ENCODE measurements around the gene KIAA0930.

The KIAA0930 gene

DNA sequence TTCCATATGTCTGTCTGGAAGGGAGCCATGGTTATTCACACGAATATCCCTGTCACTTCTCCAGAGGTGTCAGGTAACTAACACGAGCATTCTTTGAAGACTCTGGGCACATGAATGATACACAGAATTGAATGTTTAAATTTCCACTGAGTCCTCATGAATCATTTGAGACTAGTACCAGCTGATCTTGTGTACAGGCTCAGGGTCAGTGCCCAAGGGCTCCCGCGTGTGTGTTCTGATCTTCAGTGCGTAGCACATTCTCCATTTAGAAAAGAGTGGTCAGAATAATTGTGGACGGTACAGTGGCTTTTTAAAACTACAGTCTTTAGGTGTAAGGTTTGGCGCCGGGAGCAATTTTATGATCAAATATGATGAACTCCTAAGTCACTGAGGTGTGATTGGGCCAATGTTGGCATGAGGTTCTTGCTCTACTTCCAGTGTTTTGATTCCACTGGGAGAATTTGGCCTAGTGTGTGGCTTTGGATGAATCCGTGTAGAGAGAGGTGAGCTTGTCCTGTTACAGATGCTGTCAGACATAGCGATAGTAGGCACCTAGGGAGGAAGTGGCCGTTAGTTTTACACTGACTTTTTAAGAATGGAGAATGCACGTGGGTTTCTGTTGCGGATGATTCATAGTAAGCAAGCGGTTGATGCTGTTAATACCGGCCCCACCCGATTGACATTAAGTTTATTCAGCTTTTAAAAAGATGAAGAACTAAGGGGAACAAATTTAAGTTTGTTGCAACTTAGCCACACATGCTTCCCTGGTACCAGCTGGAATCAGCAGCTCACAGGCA, 54.8 kb downstream of the KIAA0930 start:
- no peak for DNase-seq

DNA sequence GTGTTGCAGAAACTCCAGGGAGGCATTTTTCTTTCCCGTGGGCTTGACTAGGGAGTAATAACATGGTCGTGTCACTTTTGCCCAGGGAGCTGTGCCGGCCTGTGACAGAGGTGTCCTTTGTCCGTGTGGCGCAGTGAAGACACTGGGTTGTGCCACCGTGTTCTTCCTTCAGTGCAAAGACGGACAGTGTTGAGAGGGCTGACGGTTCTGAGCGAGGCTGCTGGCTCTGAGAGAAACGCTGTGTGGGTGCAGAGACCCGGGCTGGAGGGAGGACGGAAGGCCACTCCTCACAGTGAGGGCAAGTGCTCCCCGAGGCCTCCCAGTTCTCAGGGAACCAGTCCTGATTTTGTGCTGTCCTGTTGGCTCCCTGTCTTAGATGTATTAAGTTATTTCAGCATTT, 56.7 kb downstream of the KIAA0930 start:
- no peak for DNase-seq

DNA sequence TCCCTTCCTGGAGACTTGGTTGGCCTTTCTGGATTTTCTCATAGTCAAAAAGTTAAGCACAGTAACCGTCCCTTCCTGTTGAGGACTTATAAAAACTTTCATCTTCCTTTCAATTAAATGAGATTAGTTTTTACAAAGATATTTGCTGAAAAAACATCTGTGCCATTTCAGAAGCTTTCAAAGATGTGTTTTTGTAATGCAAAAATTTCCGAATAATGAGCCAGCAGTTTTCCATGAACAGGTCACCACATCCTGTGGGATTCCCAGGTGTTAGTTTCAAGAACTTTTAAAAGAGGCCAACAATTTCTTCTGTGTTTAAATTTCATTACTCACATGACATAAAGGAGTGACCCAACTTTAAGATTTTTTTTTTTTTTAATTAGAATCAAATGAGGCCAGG, 58.9 kb downstream of the KIAA0930 start:
- DNase-seq = no peak

DNA sequence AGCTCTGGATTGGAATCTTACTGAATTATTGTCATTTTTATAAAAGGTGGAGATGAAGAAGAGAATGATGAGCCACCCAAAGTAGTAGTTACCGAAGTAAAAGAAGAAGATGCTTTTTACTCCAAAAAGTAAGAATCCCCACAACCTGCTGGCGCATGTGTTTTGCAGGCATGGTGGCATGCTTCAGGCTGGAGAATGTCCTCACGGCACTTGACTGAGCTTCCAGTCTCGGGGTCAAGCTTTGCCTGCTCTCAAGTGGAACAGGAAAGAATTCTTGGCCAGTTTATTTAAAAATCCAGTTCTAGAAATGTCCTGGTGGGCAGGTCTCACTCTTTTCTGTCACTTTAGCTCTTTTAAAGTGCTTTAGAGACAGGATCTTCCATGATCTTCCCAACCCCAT, 59.5 kb downstream of the KIAA0930 start:
- no peak for DNase-seq

DNA sequence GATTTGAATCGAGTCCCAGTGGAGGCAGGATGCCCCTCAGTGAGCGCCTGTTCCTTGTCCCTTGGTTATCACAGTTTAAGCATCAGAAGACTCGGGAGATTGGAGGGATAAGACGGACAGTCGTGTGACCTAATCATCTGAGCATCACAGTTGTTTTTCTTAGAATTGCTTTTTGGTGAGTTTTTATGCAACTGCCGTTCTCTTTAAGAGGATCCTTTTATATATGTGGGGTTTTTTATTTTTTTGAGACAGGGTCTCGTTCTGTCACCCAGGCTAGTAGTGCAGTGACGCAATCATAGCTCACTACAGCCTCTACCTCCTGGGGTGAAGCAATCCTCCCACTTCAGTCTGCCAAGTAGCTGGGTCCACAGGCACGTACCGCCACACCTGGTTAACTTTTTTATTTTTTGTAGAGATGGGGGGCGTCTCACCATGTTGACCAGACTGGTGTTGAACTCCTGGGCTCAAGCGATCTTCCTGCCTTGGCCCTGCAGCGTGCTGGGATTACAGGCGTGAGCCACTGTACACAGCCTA, 60.5 kb downstream of the KIAA0930 start:
- DNase-seq = no peak

DNA sequence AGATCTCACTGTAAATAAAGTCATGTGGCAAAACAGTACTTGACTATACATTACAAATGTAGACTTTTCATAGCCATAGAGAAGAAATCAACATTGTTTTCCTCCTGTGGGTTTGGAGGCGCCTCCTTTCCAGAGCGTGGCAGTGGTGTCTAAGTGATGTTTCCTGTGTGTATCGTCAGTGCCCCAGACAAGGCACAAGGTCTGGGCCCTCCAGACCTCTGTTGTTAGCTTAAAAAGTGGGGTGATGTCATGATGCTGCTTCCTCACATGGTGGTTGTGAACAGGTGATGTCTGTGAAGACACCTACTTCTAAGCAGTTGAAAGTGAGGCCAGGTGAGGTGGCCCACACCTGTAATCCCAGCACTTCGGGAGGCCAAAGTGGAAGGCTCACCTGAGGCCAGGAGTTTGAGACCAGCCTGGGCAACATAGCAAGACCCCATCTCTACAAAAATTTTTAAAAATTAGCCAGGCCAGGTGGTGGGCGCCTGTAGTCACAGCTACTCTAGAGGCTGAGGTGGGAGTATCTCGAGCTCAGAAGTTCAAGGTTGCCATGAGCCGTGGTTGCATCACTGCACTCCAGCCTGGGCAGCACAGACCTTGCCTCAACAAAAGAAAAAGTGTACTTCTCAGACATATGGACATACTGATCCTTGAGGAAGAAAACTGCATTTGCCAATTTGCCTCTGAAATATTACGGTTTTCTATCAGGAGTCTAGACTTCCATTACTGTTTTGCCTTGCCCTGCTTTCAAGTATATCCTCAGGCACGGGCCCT, 61.2 kb downstream of the KIAA0930 start:
- DNase-seq = no peak

DNA sequence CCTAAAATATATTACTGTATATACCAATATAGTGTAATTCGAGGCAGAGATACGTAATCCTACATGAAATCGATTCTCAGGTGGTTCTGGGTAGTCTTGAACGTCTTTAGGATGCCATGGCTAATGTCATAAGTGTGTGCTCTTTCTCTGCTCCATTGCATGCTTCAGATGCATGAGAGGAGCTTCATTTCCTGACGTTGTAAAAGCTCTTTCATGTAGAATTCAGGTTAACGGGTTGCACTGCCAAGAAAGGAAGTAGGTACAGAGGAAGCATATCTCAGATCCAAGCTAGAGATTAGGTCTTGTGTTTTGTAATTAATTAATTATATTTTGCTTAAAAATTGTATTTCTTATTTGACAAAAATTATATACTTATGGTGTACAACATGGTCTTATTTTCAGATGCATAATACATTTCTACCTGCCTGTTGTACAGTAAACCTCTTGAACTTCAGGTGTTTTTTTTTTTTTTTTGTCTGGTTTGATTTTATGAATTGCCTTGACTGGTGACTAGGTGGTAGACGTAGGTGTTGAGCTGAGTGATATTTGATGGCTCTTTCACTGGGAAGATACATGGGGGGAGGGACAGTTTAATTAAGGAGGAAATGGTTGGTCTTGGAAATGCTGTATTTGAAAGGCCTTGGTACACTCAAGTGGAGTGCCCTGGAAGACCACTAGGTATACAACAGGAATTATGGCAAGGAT, 67.7 kb downstream of the KIAA0930 start:
- no peak for DNase-seq

DNA sequence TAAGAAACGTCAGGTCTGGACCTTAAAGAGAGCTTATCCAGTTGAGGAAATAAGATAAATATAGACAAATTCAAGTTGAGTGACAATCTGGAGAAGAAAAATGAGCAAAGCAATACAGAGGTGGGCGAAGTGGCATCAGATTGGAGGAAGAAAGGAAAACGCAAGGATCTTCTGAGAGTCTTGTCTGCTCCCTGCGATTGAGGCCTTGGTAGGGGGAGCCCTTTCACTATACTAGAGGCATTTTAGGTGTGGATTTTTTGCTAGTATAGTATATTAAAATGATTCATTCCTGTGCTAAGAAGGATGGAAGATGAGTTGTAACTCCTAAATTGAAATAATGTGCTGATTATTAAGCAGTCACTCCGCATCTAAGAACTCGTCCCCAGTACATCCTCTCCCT, 68.9 kb downstream of the KIAA0930 start:
- DNase-seq = no peak

DNA sequence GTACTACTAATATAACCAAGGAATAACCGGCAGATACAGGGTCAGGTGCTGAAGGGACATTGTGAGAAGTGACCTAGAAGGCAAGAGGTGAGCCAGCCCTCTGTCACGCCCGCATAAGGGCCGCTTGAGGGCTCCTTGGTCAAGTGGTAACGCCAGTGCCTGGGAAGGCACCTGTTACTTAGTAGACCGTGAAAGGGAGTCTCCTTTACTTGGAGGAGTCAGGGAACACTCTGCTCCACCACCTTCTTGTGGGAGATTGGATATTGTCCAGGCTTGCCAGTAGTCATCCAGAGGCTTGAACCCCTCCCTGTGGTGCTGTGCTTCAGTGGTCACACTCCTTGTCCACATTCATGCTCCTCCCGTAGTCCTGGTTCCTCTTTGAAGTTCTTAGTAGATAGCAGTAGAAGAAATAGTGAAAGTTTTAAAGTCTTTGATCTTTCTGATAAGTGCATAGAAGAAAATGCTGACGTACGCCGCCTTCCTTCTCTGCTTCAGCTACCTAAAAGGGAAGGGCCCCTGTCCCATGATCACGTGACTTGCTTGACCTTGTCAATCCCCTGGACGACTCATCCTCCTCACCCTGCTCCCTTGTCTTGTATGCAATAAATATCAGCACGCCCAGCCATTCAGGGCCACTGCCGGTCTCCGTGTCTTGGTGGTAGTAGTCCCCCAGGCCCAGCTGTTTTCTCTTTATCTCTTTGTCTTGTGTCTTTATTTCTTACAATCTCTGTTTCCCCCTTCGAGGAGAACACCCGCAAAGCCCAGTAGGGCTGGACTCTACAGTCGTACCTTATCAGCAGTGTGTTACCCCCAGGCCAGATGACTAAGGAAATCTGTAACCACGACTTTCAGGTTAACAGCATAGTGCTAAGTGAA, 70.9 kb downstream of the KIAA0930 start:
- no peak for DNase-seq

DNA sequence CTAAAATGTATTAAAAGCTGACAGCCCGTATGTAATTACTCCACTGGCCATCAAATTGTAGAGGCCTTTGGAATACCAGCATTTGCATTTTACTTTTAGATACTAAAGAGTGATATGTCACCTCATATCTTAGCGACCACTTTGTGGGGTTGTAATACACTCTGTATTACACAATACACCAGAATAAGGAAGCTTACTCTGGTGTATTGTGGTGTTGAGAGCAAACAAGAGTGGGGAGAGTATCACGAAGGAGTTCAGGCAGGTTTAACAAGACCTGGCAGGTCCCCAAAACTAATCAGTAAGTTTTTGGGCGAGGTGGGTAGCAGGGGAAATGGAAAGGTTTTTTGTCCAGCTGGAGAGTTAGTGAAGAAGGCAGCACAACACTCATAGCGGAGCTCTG, 73.8 kb downstream of the KIAA0930 start:
- DNase-seq = no peak

DNA sequence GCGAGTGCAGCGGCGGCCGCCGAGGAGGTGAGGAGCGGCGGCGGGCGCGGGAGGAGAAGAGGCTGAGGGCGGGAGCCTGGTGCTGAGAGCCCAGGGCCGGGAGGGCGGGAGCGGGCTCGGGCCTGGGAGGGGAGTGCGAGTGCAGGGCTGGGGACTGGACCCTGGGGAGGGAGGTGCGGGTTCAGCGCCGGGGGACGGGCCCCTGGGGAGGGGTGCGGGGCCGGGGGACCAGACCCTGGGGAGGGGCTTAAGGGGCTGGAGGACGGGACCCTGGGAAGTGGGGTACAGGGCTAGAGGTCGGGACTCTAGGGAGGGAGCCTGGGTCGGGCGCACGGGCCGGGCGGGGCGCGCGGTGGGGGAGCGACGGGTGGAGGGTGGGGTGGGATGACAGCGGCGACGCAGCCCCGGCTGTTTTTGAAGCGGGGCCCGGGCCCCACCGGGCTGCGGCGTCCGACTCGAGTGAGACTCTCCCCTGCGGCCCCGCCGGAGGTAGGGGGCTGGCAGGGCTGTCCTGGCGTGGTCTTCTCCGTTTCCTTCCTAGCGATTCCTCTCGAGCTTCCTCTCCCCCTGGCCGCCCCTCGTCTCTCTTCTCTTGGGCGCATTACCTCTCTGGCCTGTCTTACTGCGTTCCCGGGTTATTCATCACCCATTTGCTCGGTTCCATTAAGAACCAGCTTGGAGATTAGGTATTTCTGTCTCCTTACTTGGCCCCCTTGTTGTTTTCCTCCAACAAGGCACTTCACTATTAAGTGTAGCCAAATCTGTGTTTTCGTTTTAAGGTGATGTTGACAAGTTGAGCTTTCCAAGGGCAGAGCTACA, 76.2 kb downstream of the KIAA0930 start:
- DNase-seq = peak in 21 of 58 donors; percentile 9 to 60 (median 40)

DNA sequence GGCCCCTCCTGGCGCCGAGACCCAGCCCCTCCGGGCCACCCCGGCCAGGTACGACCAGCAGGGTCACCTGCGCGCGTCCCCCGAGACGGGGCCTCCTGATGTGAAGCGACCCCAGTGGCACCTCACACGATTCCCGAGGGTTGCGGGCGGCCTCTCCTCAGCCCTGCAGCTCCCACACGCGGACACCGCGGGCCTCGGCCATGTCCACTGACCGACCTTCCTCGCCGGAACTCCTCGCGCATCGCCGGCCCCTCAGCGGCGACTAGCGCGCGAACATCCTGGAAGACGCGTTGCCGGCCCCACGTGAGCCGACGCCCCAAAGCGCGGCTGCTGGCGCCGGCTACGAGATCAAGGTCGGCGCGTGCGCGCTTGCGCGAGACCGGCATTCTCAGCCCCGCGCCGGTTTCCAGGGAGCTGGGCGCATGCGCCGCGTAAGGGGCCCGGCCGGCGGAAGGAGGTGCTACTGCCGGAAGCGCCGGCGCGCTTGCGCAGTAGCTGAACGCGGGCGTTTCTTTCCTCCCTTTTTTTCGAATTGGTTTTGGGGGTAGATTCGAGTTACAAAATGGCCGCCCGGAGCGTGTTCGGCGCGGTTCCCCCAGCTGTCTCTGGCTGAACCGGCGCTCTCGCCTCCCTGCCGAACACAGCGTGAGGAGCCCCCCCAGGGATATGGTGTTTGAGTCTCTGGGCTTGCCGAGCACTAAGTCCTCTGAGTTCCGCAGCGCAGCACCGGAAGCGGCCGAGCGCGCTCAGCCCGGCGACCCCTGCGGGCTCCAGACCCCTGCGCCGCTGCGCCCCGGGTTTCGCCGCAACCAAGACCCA, 77.0 kb downstream of the KIAA0930 start, which contains the start of gene NUP50:
NUP50 (plus strand) TSS at position 475 of the 819 bp plus-strand sequence. CDS start 4,253 bp downstream, outside the sequence.
- DNase-seq = peak in 57 of 58 donors; percentile 27 to 94 (median 86)

DNA sequence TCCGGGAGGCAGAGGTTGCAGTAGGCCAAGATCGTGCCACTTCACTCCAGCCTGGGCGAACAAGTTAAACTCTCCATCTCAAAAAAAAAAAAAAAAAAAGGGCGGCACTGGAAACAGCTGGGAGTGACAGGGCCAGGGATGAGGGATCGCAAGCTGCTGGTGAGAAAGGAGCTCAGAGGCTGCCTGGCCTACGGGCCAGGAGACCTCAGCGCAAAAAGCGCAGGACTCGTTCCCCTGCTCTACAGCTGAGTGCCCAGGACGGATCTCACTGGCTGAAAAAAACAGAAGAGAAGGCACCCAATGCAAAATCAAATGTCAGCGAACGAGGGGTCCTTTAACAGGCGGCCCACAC, 77.6 kb downstream of the KIAA0930 start:
- peak in 4 of 58 donors; percentile 50 to 66 (median 54) for DNase-seq

DNA sequence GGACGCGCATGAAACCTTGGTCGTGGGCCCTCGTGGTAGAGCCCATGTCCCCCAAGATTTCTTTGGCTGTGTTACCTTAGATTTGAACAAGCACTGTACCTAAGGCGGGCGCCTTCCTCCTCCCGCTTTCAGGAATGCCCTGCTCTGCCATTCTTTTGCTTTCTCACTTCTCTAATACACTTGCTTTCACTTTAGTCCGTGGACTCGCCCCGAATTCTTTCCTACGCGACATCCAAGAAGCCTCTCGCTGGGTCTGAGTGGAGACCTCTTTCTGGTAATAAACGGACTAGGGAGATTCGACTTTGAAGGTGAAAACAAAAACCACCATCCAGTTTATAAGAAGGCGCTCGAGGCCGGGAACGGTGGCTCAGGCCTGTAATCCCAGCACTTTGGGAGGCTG, 78.2 kb downstream of the KIAA0930 start:
- no peak for DNase-seq

DNA sequence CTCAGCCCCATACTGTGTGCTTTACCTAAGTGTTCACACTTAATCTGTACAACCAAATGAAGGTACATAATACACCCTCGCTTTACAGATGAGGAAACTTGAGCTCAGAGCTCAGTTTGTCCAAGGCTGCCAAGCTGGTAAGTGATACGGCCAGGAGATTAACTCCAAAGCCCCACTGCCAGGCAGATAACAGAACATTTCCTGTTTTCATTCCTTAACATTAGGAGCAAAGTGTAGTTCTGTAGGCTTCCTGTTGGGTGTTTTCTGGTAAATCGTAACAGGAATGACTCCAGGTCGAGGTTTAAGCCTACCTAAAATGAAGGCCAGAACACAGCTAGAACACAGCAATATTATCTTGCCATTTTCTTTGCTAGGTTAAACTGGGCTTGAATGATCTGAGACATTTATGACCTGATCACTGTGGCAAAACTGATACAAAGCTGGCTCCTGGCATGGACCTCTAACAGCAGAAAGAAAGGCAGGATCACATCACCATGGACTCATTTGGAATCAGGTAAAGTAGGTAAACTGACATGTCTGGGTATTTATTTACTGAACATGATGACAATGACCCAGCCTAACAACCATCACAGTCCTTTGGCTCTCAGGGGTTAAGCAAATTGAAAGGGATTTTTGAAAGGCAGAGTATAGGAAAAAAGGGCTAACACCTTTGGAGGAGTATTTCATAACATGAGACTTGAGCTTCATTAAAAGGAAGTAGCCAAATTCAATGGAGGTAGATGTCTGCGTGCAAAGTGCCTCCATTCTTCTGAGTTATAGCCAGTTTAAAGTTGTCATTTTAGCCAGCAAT, 80.8 kb downstream of the KIAA0930 start:
- no peak for DNase-seq

DNA sequence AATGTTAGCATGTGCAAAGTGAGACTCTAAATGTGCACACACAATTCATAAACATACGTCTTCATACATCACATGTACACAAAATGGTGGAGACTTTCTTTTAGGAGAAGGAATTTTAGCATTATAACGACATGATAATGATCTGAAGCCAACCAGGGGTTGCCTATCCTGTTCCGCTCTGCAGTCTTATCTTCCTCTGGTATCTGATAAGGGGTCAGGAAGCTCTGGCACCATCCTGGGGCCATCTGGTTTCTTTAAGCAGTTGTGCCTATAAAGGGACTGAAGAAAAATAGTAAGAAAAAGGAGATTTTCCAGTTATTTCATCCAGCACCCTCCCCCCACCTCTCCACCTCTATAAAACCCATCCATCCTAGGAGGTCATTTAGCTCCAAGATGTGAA, 82.8 kb downstream of the KIAA0930 start:
- no peak for DNase-seq

DNA sequence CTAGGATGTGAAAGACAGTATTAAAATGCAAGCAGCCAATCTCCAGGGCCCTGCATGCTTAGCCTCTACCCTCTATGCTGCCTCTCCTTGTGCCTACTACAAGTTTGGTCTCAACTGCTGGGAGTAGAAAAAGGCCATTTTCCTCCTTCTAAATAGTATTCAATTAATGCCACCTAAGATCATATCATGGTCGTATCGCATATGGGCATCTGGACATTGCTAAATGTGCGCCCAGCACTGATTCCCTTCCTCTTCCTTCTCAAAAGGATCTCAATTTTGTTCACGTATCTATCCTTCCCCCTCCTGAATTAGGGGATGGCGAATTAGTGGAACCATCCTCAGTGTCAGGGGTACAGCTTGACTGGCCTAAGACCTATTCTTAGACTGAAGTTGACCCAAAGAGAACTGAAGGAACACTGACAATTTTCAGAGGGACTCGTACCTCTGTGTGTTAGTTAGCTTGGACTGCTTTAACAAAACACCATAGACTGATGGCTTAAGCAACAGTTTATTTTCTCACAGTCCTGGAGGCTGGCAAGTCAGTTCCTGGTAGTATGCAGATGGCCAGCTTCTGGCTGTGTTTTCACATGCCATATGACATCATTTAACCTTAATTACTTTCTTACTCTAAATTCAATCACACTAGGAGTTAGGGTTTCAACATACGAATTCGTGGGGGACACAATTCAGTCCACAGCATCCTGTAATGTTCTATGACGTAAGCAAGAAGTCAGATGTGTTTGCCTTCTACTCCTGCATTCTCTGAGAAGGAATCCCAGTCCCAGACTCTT, 85.4 kb downstream of the KIAA0930 start:
- no peak for DNase-seq

Data from anterior cingulate cortex (tissue), 58 donors.